ENCODE measurements around the gene DNAH11.

GRCh38 chr7:21641546-21641945 lies 98.7 kb downstream of the DNAH11 start:
- TF ChIP-seq POLR2AphosphoS5 (IDR thresholded peaks at IDR 0.05) (no peak), RAD21 (conservative IDR thresholded peaks at IDR 0.05) (no peak), EZH2 (IDR thresholded peaks at IDR 0.05; ENCODE audit: borderline replicate concordance, insufficient read depth, low read length, poor library complexity, severe bottlenecking) (no peak), MXI1 (conservative IDR thresholded peaks at IDR 0.05; ENCODE audit: poor library complexity, severe bottlenecking) (no peak)
- TF ChIP-seq, protein P1, sequence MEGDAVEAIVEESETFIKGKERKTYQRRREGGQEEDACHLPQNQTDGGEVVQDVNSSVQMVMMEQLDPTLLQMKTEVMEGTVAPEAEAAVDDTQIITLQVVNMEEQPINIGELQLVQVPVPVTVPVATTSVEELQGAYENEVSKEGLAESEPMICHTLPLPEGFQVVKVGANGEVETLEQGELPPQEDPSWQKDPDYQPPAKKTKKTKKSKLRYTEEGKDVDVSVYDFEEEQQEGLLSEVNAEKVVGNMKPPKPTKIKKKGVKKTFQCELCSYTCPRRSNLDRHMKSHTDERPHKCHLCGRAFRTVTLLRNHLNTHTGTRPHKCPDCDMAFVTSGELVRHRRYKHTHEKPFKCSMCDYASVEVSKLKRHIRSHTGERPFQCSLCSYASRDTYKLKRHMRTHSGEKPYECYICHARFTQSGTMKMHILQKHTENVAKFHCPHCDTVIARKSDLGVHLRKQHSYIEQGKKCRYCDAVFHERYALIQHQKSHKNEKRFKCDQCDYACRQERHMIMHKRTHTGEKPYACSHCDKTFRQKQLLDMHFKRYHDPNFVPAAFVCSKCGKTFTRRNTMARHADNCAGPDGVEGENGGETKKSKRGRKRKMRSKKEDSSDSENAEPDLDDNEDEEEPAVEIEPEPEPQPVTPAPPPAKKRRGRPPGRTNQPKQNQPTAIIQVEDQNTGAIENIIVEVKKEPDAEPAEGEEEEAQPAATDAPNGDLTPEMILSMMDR (IDR thresholded peaks at IDR 0.05; ENCODE audit: poor library complexity, severe bottlenecking) = no peak

All from neural cell (in vitro differentiated cells).